HCT116 (cell line): ENCODE data around the gene XRCC3.

Experiments
- CEBPB ChIP-seq: IDR thresholded peaks from 2 replicates; pipeline ENCODE4 v1.6.1; 2012; ENCODE audit warnings: low read depth
- EZH2 ChIP-seq: fragments of 200-600 bp; sonication (generic); IDR thresholded peaks from 2 replicates; pipeline ENCODE4 v1.6.1; 2017; ENCODE audit warnings: antibody characterized with exemption, mixed run types
- EZH2phosphoT487 ChIP-seq: fragments of 200-600 bp; IDR thresholded peaks from 2 replicates; pipeline ENCODE4 v1.6.1; 2018; ENCODE audit warnings: antibody characterized with exemption, borderline replicate concordance
- SRF ChIP-seq: IDR thresholded peaks from 2 replicates; pipeline ENCODE4 v1.6.1; 2012; ENCODE audit warnings: low read depth
- TF ChIP-seq, protein P1 (sequence below): IDR thresholded peaks from 2 replicates; pipeline ENCODE4 v1.6.1; 2012
- TF ChIP-seq, protein P2 (sequence below), 3 experiments: fragments of 200-600 bp in 1 of 3; sonication (generic) in 1 of 3; IDR thresholded peaks in 2 of 3; conservative IDR thresholded peaks in 1 of 3; 2 replicates each; pipeline ENCODE4 v1.5.1; 2012 to 2017; ENCODE audit warnings: low read depth in 2 of 3, low read length in 2 of 3, antibody characterized with exemption in 1 of 3, borderline replicate concordance in 1 of 3, control low read depth in 1 of 3, mild to moderate bottlenecking in 1 of 3, mixed read lengths in 1 of 3, mixed run types in 1 of 3, moderate library complexity in 1 of 3; ENCODE audit not compliant: insufficient read depth in 1 of 3
- TF ChIP-seq, protein P3 (sequence below): IDR thresholded peaks from 2 replicates; pipeline ENCODE4 v1.6.1; 2012; ENCODE audit warnings: low read depth

DNA sequence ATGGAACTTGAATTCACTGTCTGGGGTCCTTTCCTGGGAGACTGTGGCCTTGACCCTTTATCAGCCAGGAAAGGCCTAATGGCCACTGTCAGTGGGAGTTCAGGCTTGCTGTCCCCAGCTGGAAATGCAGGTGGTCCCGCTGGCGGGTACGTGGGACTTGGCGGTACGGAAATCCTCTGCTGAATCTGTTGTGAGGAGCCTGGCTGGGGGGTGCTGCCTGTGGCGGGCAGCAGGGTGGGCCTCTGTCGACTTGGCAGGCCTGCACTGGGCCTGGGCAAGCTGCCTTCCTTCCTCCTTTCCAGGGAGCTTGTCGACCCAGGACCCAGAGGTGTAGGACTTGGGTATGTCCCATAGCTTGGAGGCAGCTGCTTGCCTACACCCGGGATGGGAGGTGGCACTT lies 26.6 kb upstream of the XRCC3 start:
- TF ChIP-seq, protein P1, sequence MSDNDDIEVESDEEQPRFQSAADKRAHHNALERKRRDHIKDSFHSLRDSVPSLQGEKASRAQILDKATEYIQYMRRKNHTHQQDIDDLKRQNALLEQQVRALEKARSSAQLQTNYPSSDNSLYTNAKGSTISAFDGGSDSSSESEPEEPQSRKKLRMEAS: no peak
- TF ChIP-seq, protein P2, sequence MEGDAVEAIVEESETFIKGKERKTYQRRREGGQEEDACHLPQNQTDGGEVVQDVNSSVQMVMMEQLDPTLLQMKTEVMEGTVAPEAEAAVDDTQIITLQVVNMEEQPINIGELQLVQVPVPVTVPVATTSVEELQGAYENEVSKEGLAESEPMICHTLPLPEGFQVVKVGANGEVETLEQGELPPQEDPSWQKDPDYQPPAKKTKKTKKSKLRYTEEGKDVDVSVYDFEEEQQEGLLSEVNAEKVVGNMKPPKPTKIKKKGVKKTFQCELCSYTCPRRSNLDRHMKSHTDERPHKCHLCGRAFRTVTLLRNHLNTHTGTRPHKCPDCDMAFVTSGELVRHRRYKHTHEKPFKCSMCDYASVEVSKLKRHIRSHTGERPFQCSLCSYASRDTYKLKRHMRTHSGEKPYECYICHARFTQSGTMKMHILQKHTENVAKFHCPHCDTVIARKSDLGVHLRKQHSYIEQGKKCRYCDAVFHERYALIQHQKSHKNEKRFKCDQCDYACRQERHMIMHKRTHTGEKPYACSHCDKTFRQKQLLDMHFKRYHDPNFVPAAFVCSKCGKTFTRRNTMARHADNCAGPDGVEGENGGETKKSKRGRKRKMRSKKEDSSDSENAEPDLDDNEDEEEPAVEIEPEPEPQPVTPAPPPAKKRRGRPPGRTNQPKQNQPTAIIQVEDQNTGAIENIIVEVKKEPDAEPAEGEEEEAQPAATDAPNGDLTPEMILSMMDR (IDR thresholded peaks at IDR 0.05 in 2 of 3, conservative IDR thresholded peaks at IDR 0.05 in 1 of 3; ENCODE audit: borderline replicate concordance in 1 of 3, insufficient read depth in 1 of 3, low read depth in 2 of 3, low read length in 2 of 3): no peak
- TF ChIP-seq CEBPB (no peak), SRF (no peak), EZH2phosphoT487 (no peak), EZH2 (no peak)
- TF ChIP-seq, protein P3, sequence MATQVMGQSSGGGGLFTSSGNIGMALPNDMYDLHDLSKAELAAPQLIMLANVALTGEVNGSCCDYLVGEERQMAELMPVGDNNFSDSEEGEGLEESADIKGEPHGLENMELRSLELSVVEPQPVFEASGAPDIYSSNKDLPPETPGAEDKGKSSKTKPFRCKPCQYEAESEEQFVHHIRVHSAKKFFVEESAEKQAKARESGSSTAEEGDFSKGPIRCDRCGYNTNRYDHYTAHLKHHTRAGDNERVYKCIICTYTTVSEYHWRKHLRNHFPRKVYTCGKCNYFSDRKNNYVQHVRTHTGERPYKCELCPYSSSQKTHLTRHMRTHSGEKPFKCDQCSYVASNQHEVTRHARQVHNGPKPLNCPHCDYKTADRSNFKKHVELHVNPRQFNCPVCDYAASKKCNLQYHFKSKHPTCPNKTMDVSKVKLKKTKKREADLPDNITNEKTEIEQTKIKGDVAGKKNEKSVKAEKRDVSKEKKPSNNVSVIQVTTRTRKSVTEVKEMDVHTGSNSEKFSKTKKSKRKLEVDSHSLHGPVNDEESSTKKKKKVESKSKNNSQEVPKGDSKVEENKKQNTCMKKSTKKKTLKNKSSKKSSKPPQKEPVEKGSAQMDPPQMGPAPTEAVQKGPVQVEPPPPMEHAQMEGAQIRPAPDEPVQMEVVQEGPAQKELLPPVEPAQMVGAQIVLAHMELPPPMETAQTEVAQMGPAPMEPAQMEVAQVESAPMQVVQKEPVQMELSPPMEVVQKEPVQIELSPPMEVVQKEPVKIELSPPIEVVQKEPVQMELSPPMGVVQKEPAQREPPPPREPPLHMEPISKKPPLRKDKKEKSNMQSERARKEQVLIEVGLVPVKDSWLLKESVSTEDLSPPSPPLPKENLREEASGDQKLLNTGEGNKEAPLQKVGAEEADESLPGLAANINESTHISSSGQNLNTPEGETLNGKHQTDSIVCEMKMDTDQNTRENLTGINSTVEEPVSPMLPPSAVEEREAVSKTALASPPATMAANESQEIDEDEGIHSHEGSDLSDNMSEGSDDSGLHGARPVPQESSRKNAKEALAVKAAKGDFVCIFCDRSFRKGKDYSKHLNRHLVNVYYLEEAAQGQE: no peak
